Karpas-422 (cell line): ENCODE results near the gene KSR1. TPM values are rescaled to one million over a fixed set of nuclear protein-coding genes. Genes with fewer than 3 reads are reported as not detected.
"Not testable (repeated sequence)": the region's sequence is repeated elsewhere in the genome, so short reads cannot be mapped to it uniquely, and the experiment has no call there.

Experiments used
- DNase-seq: peaks from one replicate; pipeline ENCODE4 v3.0.0-alpha.2; 2015
- H2AFZ ChIP-seq: fragments of 200-600 bp; sonication (generic); 2 replicates; pipeline ENCODE4 v1.6.1; 2014; ENCODE audit warnings: antibody characterized with exemption, low read length, mixed read lengths
- H3K27ac ChIP-seq: fragments of 200-600 bp; sonication (generic); 2 replicates; pipeline ENCODE4 v1.5.1; 2014; ENCODE audit warnings: mild to moderate bottlenecking, low read length, moderate library complexity
- H3K27me3 ChIP-seq: fragments of 200-600 bp; sonication (generic); 2 replicates; pipeline ENCODE4 v1.6.1; 2014; ENCODE audit warnings: low read length, mixed read lengths
- H3K36me3 ChIP-seq: fragments of 200-600 bp; sonication (generic); 2 replicates; pipeline ENCODE4 v1.6.1; 2014; ENCODE audit warnings: low read length, mixed read lengths; ENCODE audit not compliant: insufficient read depth
- H3K4me1 ChIP-seq: fragments of 200-600 bp; sonication (generic); 2 replicates; pipeline ENCODE4 v1.6.1; 2014; ENCODE audit warnings: mild to moderate bottlenecking, low read length, mixed read lengths
- H3K4me2 ChIP-seq: fragments of 200-600 bp; sonication (generic); 2 replicates; pipeline ENCODE4 v1.6.1; 2014; ENCODE audit warnings: low read length, low read depth, mild to moderate bottlenecking; ENCODE audit not compliant: poor library complexity, severe bottlenecking
- H3K4me3 ChIP-seq: fragments of 200-600 bp; sonication (generic); 2 replicates; pipeline ENCODE4 v1.5.1; 2014; ENCODE audit warnings: mild to moderate bottlenecking, antibody characterized with exemption, low read length, mixed read lengths
- H3K79me2 ChIP-seq: fragments of 200-600 bp; sonication (generic); 2 replicates; pipeline ENCODE4 v1.6.1; 2014; ENCODE audit warnings: mild to moderate bottlenecking, low read length, mixed read lengths
- H3K9ac ChIP-seq: fragments of 200-600 bp; sonication (generic); 2 replicates; pipeline ENCODE4 v1.6.0; 2014; ENCODE audit warnings: low read length
- H3K9me2 ChIP-seq: fragments of 200-600 bp; sonication (generic), shearing (Covaris generic); replicated peaks from 2 replicates; pipeline ENCODE4 v1.6.0; 2014; ENCODE audit warnings: mild to moderate bottlenecking, low read length, moderate library complexity; ENCODE audit not compliant: insufficient read depth
- H3K9me3 ChIP-seq: fragments of 300-700, 200-600 bp; sonication (generic); 2 replicates; pipeline ENCODE4 v1.6.1; 2014; ENCODE audit warnings: low read length, mixed read lengths
- H4K20me1 ChIP-seq: fragments of 200-600 bp; sonication (generic); 2 replicates; pipeline ENCODE4 v1.6.1; 2014; ENCODE audit warnings: mild to moderate bottlenecking, antibody characterized with exemption, low read length, low read depth; ENCODE audit not compliant: insufficient read depth
- total RNA-seq: library from RNA; depleted of rRNA; stranded (reverse); fragments of >200 nt; shearing (Covaris generic); gene quantifications from 2 replicates; pipeline ENCODE4 v1.2.3, GENCODE V29; 2014; ENCODE audit warnings: low replicate concordance

KSR1 gene
- total RNA-seq, 1 experiment from 2014 or later = 0.52 TPM

DNA sequence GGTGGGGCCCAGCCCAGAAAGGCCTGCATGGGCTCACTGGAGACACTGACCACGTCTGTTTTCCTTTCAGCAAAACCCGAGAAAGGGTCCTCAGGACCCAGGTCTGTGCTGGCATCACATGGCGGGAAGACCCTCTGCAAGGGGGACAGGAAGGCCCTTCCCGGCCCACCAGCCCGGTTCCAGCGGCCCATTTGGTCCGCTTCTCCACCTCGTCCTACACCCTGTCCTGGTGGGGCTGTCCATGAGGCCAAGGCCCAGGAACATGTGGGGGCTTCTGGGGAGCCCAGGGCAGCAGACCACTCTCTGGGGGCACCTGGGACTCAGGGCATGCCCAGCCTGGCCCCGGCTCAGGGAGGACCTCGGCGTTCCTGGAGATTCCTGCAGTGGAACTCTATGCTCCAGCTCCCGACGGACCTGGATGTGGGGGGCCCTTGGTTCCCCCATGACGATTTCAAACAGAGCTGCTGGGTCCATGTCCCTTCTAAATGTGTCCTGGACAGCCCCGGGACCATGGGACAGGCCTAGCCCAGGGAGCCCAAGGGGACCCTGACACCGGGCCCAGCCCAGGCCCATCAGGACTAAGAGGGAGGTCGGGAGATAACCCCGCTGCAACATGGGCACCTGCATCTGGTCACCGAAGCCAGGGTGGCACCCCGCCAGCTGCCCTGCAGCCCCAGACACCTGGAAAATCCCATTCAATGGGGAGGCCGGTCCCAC is 26.4 kb upstream of the KSR1 start:
- Histone ChIP-seq H3K4me1 (no peaks in the 10 kb centered on the region), H3K9ac (no peak overlapping the region)

DNA sequence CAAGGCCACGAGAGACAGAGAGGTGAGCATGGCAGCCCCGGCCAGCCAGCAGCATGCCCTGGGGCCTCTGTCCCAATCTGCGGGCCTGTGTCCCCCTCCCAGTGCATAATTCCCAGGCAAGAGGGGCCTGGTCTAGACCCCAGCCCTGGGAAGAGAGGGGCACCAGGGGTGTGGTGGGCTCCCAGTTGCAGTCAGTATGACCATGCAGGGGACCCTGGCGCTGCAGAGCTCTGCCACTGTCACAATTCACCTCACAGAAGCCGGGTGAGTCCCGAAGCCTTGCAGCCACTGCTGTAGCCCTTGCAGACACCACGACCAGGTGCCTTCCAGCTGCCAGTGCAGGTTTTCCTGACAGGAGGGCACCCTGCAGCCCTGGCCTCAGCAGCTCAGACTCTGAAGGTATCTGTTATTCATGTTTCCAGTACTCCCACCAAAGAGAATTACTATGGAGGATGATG is 25.8 kb upstream of the KSR1 start:
- Histone ChIP-seq H3K4me1 (no peaks in the 10 kb centered on the region), H2AFZ (no peak overlapping the region), H3K4me2 (no peak overlapping the region), H3K27me3 (no peaks in the 10 kb centered on the region), H4K20me1 (no peaks in the 10 kb centered on the region), H3K79me2 (no peaks in the 10 kb centered on the region), H3K36me3 (no peaks in the 10 kb centered on the region), H3K27ac (no peak overlapping the region), H3K9me3 (no peaks in the 10 kb centered on the region), H3K4me3 (no peak overlapping the region), H3K9me2 (no peaks in the 10 kb centered on the region), H3K9ac (no peak overlapping the region)
- no peak for DNase-seq

More for the DNA sequence above, 26.4 kb upstream of the KSR1 start:
- no peak overlapping the region for H3K4me2 ChIP-seq
- H3K9me3 ChIP-seq = no peaks in the 10 kb centered on the region
- no peak overlapping the region for H2AFZ ChIP-seq
- H3K9me2 ChIP-seq = no peaks in the 10 kb centered on the region
- H3K27me3 ChIP-seq = no peaks in the 10 kb centered on the region
- no peaks in the 10 kb centered on the region for H4K20me1 ChIP-seq
- H3K36me3 ChIP-seq = no peaks in the 10 kb centered on the region
- no peak for DNase-seq
- no peaks in the 10 kb centered on the region for H3K79me2 ChIP-seq
- no peak overlapping the region for H3K27ac ChIP-seq
- no peak overlapping the region for H3K4me3 ChIP-seq

DNA sequence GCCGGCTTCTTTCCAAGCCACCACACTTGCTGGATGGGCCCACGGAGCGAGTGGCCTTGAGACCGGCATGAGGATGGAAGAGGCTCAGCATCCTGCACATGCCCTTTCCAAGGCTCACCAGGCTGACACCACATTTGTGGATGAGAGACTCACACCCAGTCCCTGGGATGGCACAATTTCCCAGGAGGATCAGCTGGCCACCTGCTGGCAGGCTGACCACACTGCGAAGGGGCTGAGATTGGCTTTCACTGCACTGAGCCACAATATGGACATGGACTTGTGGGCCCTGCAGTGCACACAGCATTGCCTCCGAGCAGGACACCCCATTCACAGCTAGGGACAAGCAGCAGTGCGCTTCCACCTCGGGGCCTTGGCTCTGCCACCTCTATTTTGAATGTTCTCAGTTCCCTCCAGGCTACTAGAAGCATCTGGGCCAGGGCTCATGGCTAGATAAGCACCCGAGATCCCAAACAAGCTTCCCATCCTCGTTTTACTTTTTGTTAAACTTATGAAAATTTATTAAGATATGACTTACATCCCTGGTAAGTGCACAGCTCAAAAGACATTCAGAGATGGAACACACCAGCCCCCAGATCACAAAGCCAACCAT is 25.3 kb upstream of the KSR1 start:
- Histone ChIP-seq H3K36me3 (no peaks in the 10 kb centered on the region), H3K9ac (no peak overlapping the region)
- DNase-seq = no peak

DNA sequence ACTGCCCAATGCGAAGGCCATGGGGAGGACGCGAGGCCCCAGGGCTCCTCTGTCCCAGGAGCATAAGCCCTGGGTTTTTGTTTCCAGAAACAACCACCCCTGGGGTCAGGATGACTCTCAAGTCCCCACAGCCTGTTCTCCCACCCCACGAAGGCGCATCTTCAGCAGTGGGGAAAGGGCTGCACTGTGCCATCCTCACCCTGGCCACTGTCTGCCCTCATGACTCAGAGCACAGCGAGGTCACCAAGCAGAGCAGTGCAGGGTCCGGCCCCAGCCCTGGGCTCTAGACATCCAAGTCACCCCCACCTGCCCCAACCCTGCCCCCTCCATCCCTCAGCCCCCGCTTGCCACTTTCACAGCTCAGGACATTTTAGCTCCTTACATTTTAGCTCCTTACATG is 22.7 kb upstream of the KSR1 start:
- DNase-seq = no peak
- Histone ChIP-seq H3K4me2 (no peak overlapping the region), H4K20me1 (no peaks in the 10 kb centered on the region), H3K4me1 (no peaks in the 10 kb centered on the region), H2AFZ (no peak overlapping the region), H3K79me2 (no peaks in the 10 kb centered on the region), H3K9ac (no peak overlapping the region), H3K36me3 (no peaks in the 10 kb centered on the region), H3K4me3 (no peak overlapping the region), H3K27me3 (no peaks in the 10 kb centered on the region), H3K9me2 (no peaks in the 10 kb centered on the region), H3K9me3 (no peaks in the 10 kb centered on the region), H3K27ac (no peak overlapping the region)

More for the DNA sequence above, 25.3 kb upstream of the KSR1 start:
- H3K9me3 ChIP-seq = no peaks in the 10 kb centered on the region
- no peaks in the 10 kb centered on the region for H3K9me2 ChIP-seq
- no peaks in the 10 kb centered on the region for H3K27me3 ChIP-seq
- H3K79me2 ChIP-seq = no peaks in the 10 kb centered on the region
- no peaks in the 10 kb centered on the region for H3K4me1 ChIP-seq
- no peak overlapping the region for H2AFZ ChIP-seq
- H3K4me3 ChIP-seq = no peak overlapping the region
- no peak overlapping the region for H3K4me2 ChIP-seq
- H3K27ac ChIP-seq = no peak overlapping the region
- no peaks in the 10 kb centered on the region for H4K20me1 ChIP-seq

DNA sequence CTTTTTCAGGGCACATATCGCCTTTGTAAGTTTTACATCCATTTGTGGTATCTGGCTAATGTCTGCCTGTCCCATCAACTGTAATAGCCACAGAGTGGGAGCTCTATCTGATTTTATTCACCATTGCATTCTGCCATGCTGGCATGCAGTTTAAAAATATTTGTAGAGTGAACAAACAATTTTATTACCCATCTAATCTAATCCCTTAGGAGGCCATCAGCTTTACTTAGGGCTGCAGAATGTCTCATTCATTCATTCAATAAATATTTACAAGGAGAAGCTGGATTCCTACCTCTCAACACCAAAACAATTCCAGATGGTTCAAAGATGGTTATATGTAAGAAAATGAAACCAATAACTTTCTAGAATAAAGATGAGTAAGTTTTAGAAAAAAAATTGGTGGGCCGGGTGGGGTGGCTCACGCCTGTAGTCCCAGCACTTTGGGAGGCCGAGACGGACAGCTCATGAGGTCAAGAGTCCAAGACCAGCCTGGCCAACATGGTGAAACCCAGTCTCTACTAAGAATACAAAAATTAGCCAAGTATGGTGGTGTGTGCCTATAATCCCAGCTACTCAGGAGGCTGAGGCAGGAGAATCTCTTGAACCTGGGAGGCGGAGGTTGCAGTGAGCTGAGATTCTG is 20.7 kb upstream of the KSR1 start:
- H3K4me2 ChIP-seq, H3K27me3 ChIP-seq, H3K9ac ChIP-seq, H3K36me3 ChIP-seq, H3K9me3 ChIP-seq, H4K20me1 ChIP-seq, H3K79me2 ChIP-seq, H3K9me2 ChIP-seq, H2AFZ ChIP-seq, H3K4me3 ChIP-seq, H3K27ac ChIP-seq, DNase-seq, H3K4me1 ChIP-seq: not testable (repeated sequence)

DNA sequence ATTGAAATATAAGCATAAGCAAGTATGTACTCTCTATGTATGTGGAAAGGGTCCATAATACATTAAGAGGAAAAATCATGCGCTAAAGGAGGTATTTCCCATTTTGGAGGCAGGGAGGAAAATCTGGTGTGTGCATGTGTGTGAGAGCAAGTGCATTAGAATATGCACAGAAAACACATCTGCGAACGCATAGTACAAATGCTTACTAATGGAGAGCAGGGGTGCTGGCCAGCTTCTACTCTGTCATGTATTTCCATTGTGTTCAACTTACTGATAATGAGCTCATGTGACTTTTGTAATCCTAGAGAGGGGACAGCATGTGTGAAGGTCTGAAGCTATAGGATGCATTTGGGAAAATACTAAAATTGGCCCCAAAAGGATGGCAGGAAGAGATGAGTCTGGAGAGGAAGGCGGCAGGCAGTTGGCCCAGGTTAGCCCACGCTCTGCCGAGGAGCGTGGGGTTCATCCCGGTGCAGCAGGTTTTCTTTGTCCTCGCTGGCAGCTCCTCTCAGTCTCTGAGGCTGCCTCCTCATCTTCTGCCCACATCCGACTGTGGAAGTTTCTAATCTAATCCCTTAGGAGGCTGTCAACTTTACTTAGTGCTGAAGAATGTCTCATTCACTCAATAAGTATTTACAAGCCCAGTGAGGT is 17.8 kb upstream of the KSR1 start:
- Histone ChIP-seq H4K20me1 (no peaks in the 10 kb centered on the region), H2AFZ (no peak overlapping the region), H3K9ac (no peak overlapping the region), H3K9me3 (no peaks in the 10 kb centered on the region), H3K36me3 (no peaks in the 10 kb centered on the region), H3K4me2 (no peak overlapping the region), H3K4me3 (no peak overlapping the region), H3K79me2 (no peaks in the 10 kb centered on the region), H3K9me2 (no peaks in the 10 kb centered on the region), H3K27me3 (no peaks in the 10 kb centered on the region), H3K27ac (no peak overlapping the region), H3K4me1 (no peaks in the 10 kb centered on the region)
- DNase-seq = no peak

DNA sequence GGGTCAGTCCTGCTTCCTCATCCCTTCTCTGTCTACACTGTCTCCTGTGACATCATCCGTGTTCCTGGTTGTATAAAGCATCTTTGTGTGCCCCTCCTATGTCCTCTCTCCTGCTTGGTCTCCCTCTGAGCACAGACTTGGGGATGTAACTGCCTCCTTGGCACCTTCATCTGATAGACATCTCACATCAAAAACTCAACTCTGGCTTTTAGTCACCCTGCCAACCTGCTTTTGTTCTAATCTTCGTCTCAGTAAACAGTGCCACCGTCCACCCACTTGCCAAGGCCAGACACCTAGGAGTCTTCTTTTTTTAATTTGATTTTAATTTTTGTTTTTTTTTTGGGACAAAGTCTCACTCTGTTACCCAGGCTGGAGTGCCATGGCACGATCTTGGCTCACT is 16.9 kb upstream of the KSR1 start:
- Histone ChIP-seq H2AFZ (no peak overlapping the region), H3K4me3 (no peak overlapping the region), H3K9ac (no peak overlapping the region)

DNA sequence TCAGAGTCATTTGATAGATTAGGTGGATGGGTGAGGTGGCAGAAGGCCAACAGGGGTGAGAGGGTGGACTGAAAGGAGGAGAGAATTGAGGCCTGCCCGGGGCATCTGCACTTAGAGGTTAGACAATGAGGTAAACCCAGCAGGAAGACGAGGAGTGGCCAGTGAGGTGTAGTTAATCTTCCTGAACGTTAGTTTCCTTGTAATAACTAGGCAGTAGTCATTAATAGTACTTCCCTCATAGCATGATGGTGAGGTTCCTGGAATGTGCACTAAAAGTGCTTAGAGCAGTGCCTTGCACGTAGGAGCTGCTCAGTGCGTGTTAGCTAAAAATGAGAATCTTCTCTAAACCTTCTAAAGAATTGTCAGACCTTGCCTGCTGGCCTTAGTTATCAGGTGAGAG is 13.5 kb upstream of the KSR1 start:
- H4K20me1 ChIP-seq = no peaks in the 10 kb centered on the region
- no peaks in the 10 kb centered on the region for H3K36me3 ChIP-seq
- H3K4me3 ChIP-seq = no peak overlapping the region
- no peak overlapping the region for H3K9ac ChIP-seq
- H3K79me2 ChIP-seq = no peaks in the 10 kb centered on the region
- DNase-seq = no peak
- H3K9me3 ChIP-seq = no peaks in the 10 kb centered on the region
- H3K4me2 ChIP-seq = no peak overlapping the region
- no peaks in the 10 kb centered on the region for H3K27me3 ChIP-seq
- H3K27ac ChIP-seq = no peak overlapping the region
- no peaks in the 10 kb centered on the region for H3K4me1 ChIP-seq
- H3K9me2 ChIP-seq = no peaks in the 10 kb centered on the region
- H2AFZ ChIP-seq = no peak overlapping the region

More for the DNA sequence above, 16.9 kb upstream of the KSR1 start:
- Histone ChIP-seq H3K4me2 (no peak overlapping the region), H3K9me3 (no peaks in the 10 kb centered on the region), H3K79me2 (no peaks in the 10 kb centered on the region), H3K27ac (no peak overlapping the region), H3K9me2 (no peaks in the 10 kb centered on the region), H3K27me3 (no peaks in the 10 kb centered on the region), H3K4me1 (no peaks in the 10 kb centered on the region), H4K20me1 (no peaks in the 10 kb centered on the region), H3K36me3 (no peaks in the 10 kb centered on the region)
- no peak for DNase-seq
